Measurements from ENCODE around the gene CYP2A7.

- TF ChIP-seq POLR2A (IDR thresholded peaks at IDR 0.05; ENCODE audit: low read length), result no peak
- TF ChIP-seq GATA1 (IDR thresholded peaks at IDR 0.05; ENCODE audit: low read depth, low read length), result no peak
These were observed 54.4 kb downstream of the CYP2A7 start for GRCh38 chr19:40827386-40828247.
